ENCODE data around the gene ST8SIA6. TPM values are rescaled to one million over a fixed set of nuclear protein-coding genes. Genes with fewer than 3 reads are reported as not detected.

The ST8SIA6 gene
- total and polyA plus RNA-seq, 10 of the 15 experiments (the other 5 are each of a cell fraction or from before 2014, with no cell fraction given), result 0.22 TPM; not detected in 9

GRCh38 chr10:17473228-17473950 is 19.0 kb upstream of the ST8SIA6 start (continued):
- TF ChIP-seq, protein P1, sequence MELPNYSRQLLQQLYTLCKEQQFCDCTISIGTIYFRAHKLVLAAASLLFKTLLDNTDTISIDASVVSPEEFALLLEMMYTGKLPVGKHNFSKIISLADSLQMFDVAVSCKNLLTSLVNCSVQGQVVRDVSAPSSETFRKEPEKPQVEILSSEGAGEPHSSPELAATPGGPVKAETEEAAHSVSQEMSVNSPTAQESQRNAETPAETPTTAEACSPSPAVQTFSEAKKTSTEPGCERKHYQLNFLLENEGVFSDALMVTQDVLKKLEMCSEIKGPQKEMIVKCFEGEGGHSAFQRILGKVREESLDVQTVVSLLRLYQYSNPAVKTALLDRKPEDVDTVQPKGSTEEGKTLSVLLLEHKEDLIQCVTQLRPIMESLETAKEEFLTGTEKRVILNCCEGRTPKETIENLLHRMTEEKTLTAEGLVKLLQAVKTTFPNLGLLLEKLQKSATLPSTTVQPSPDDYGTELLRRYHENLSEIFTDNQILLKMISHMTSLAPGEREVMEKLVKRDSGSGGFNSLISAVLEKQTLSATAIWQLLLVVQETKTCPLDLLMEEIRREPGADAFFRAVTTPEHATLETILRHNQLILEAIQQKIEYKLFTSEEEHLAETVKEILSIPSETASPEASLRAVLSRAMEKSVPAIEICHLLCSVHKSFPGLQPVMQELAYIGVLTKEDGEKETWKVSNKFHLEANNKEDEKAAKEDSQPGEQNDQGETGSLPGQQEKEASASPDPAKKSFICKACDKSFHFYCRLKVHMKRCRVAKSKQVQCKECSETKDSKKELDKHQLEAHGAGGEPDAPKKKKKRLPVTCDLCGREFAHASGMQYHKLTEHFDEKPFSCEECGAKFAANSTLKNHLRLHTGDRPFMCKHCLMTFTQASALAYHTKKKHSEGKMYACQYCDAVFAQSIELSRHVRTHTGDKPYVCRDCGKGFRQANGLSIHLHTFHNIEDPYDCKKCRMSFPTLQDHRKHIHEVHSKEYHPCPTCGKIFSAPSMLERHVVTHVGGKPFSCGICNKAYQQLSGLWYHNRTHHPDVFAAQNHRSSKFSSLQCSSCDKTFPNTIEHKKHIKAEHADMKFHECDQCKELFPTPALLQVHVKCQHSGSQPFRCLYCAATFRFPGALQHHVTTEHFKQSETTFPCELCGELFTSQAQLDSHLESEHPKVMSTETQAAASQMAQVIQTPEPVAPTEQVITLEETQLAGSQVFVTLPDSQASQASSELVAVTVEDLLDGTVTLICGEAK (IDR thresholded peaks at IDR 0.05; ENCODE audit: borderline replicate concordance), result no peak
- TF ChIP-seq, protein P2, sequence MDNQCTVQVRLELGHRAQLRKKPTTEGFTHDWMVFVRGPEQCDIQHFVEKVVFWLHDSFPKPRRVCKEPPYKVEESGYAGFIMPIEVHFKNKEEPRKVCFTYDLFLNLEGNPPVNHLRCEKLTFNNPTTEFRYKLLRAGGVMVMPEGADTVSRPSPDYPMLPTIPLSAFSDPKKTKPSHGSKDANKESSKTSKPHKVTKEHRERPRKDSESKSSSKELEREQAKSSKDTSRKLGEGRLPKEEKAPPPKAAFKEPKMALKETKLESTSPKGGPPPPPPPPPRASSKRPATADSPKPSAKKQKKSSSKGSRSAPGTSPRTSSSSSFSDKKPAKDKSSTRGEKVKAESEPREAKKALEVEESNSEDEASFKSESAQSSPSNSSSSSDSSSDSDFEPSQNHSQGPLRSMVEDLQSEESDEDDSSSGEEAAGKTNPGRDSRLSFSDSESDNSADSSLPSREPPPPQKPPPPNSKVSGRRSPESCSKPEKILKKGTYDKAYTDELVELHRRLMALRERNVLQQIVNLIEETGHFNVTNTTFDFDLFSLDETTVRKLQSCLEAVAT (IDR thresholded peaks at IDR 0.05), result no peak
- TF ChIP-seq BHLHE40 (IDR thresholded peaks at IDR 0.05; ENCODE audit: borderline replicate concordance in 1 of 2, low read depth in 2 of 2, low read length in 1 of 2) (no peak), TCF3 (IDR thresholded peaks at IDR 0.05; ENCODE audit: borderline replicate concordance, insufficient read depth, low read depth, low read length) (no peak), ZBED1 (IDR thresholded peaks at IDR 0.05; ENCODE audit: borderline replicate concordance) (no peak), STAT3 (IDR thresholded peaks at IDR 0.05; ENCODE audit: low read depth, low read length) (no peak), MYC (IDR thresholded peaks at IDR 0.05; ENCODE audit: insufficient read depth, insufficient read length, insufficient replicate concordance, low read length, severe bottlenecking) (no peak), CHD2 (IDR thresholded peaks at IDR 0.05; ENCODE audit: borderline replicate concordance, low read depth, low read length) (no peak), TARDBP (IDR thresholded peaks at IDR 0.05; ENCODE audit: borderline replicate concordance) (no peak), YY1 (IDR thresholded peaks at IDR 0.05; ENCODE audit: low read depth, low read length) (no peak), FOXK2 (IDR thresholded peaks at IDR 0.05) (no peak), CBX5 (IDR thresholded peaks at IDR 0.05; ENCODE audit: low read depth) (no peak), FOXM1 (IDR thresholded peaks at IDR 0.05; ENCODE audit: low read depth, low read length) (no peak)

Data from GM12878 (cell line).